HCT116 (cell line): ENCODE measurements around the gene CLIC3. TPM values are rescaled to one million over a fixed set of nuclear protein-coding genes. Genes with fewer than 3 reads are reported as not detected.

ENCODE experiments used
- CEBPB ChIP-seq: IDR thresholded peaks from 2 replicates; pipeline ENCODE4 v1.6.1; 2012; ENCODE audit warnings: low read depth
- CTCF ChIP-seq, 3 experiments: fragments of 200-600 bp in 1 of 3; sonication (generic) in 1 of 3; IDR thresholded peaks in 2 of 3; conservative IDR thresholded peaks in 1 of 3; 2 replicates each; pipeline ENCODE4 v1.5.1; 2012 to 2017; ENCODE audit warnings: low read depth in 2 of 3, low read length in 2 of 3, antibody characterized with exemption in 1 of 3, borderline replicate concordance in 1 of 3, control low read depth in 1 of 3, mild to moderate bottlenecking in 1 of 3, mixed read lengths in 1 of 3, mixed run types in 1 of 3, moderate library complexity in 1 of 3; ENCODE audit not compliant: insufficient read depth in 1 of 3
- EGR1 ChIP-seq: IDR thresholded peaks from 2 replicates; pipeline ENCODE4 v1.6.1; 2012; ENCODE audit warnings: low read depth
- EZH2 ChIP-seq: fragments of 200-600 bp; sonication (generic); IDR thresholded peaks from 2 replicates; pipeline ENCODE4 v1.6.1; 2017; ENCODE audit warnings: antibody characterized with exemption, mixed run types
- EZH2phosphoT487 ChIP-seq: fragments of 200-600 bp; IDR thresholded peaks from 2 replicates; pipeline ENCODE4 v1.6.1; 2018; ENCODE audit warnings: antibody characterized with exemption, borderline replicate concordance
- FOSL1 ChIP-seq: IDR thresholded peaks from 2 replicates; pipeline ENCODE4 v1.6.1; 2012; ENCODE audit warnings: low read depth
- POLR2A ChIP-seq: IDR thresholded peaks from 2 replicates; pipeline ENCODE4 v1.7.0; 2011; ENCODE audit warnings: borderline replicate concordance; ENCODE audit not compliant: insufficient read depth, insufficient read length; ENCODE audit errors: extremely low read depth
- RAD21 ChIP-seq: IDR thresholded peaks from 2 replicates; pipeline ENCODE4 v1.6.1; 2012; ENCODE audit warnings: low read depth, mild to moderate bottlenecking
- SIN3A ChIP-seq: IDR thresholded peaks from 2 replicates; pipeline ENCODE4 v1.6.1; 2012; ENCODE audit warnings: low read depth
- SP1 ChIP-seq: IDR thresholded peaks from 2 replicates; pipeline ENCODE4 v1.6.1; 2012; ENCODE audit warnings: low read depth
- SRF ChIP-seq: IDR thresholded peaks from 2 replicates; pipeline ENCODE4 v1.6.1; 2012; ENCODE audit warnings: low read depth
- YY1 ChIP-seq: IDR thresholded peaks from 2 replicates; pipeline ENCODE4 v1.6.1; 2011; ENCODE audit warnings: low read length, low read depth, moderate library complexity, mild to moderate bottlenecking; ENCODE audit not compliant: insufficient replicate concordance; ENCODE audit errors: extremely low read depth
- ZFX ChIP-seq: fragments of 450-650 bp; IDR thresholded peaks from 2 replicates; pipeline ENCODE4 v1.6.1; 2017
- total RNA-seq: library from RNA; stranded (reverse); gene quantifications from one replicate; pipeline ENCODE4 v1.2.1, GENCODE V29; 2021; ENCODE audit not compliant: unreplicated experiment
- TF ChIP-seq, protein P1 (sequence below): IDR thresholded peaks from 2 replicates; pipeline ENCODE4 v1.6.1; 2012
- TF ChIP-seq, protein P2 (sequence below): IDR thresholded peaks from 2 replicates; pipeline ENCODE4 v1.6.1; 2011; ENCODE audit warnings: mild to moderate bottlenecking, low read length, moderate library complexity; ENCODE audit not compliant: insufficient replicate concordance; ENCODE audit errors: extremely low read depth

Gene CLIC3
- total RNA-seq, 1 experiment from 2014 or later = 8.4 TPM

- peak in 2 of 3 experiments; percentile 12 to 22; a peak in 2 of 6 replicates for TF ChIP-seq CTCF (IDR thresholded peaks at IDR 0.05 in 2 of 3, conservative IDR thresholded peaks at IDR 0.05 in 1 of 3; ENCODE audit: borderline replicate concordance in 1 of 3, insufficient read depth in 1 of 3, low read depth in 2 of 3, low read length in 2 of 3)
- TF ChIP-seq EZH2 = no peak
- TF ChIP-seq, protein P1, sequence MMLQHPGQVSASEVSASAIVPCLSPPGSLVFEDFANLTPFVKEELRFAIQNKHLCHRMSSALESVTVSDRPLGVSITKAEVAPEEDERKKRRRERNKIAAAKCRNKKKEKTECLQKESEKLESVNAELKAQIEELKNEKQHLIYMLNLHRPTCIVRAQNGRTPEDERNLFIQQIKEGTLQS = no peak
- peak; percentile 60 for TF ChIP-seq POLR2A
- TF ChIP-seq SRF = no peak
- TF ChIP-seq EGR1 = no peak
- TF ChIP-seq YY1 = peak; percentile 55
- TF ChIP-seq ZFX = peak; percentile 61
- TF ChIP-seq, protein P2, sequence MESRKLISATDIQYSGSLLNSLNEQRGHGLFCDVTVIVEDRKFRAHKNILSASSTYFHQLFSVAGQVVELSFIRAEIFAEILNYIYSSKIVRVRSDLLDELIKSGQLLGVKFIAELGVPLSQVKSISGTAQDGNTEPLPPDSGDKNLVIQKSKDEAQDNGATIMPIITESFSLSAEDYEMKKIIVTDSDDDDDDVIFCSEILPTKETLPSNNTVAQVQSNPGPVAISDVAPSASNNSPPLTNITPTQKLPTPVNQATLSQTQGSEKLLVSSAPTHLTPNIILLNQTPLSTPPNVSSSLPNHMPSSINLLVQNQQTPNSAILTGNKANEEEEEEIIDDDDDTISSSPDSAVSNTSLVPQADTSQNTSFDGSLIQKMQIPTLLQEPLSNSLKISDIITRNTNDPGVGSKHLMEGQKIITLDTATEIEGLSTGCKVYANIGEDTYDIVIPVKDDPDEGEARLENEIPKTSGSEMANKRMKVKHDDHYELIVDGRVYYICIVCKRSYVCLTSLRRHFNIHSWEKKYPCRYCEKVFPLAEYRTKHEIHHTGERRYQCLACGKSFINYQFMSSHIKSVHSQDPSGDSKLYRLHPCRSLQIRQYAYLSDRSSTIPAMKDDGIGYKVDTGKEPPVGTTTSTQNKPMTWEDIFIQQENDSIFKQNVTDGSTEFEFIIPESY = peak; percentile 49
- TF ChIP-seq SP1 = no peak
- no peak for TF ChIP-seq SIN3A
- no peak for TF ChIP-seq EZH2phosphoT487
- TF ChIP-seq FOSL1 = no peak
- no peak for TF ChIP-seq CEBPB
- no peak for TF ChIP-seq RAD21
Measured at GRCh38 chr9:136949817-136950655, 46.3 kb downstream of the CLIC3 start (continued).
